ENCODE measurements around the gene TEX53. TPM values are rescaled to one million over a fixed set of nuclear protein-coding genes. Genes with fewer than 3 reads are reported as not detected.

Gene TEX53
- total and polyA plus RNA-seq, 7 donors, result not detected

- H3K27me3 ChIP-seq (ENCODE audit: insufficient read depth in 3 of 3, low read length in 2 of 3), result no peaks in the 10 kb centered on the region
- WGBS, 3 donors, result 86 to 92% (median 90%) methylated on average over 8 of the region's 8 CpGs
These were observed 19.2 kb downstream of the TEX53 start for GRCh38 chr9:114638404-114638803.

DNA sequence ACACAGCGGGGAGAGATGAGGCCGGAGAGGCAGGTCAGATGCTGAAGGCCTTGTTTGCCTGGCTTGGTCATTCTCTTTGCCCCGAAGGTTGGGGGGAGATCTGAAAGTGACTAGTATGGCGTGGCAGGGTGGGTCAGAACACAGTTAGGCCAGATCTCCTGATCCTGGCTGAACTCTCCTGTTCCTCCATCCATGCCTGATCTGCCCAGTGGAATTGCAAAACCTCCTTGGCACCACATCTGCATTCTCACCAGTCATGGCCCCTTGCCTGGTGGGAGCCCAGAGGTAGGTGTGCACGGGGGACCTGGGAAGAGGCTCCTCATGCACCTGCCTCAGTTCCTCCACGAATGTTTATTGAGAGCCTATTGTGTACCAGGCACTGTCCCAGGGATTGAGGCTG lies 23.2 kb downstream of the TEX53 start:
- ATAC-seq (no peak), DNase-seq (no peak)
- Histone ChIP-seq H3K4me1 (no peaks in the 10 kb centered on the region), H3K9me3 (no peaks in the 10 kb centered on the region), H3K27me3 (ENCODE audit: insufficient read depth in 3 of 3, low read length in 2 of 3) (no peaks in the 10 kb centered on the region), H3K36me3 (ENCODE audit: insufficient read depth in 1 of 2, low read depth in 1 of 2) (peaks cover 0 to 93% of the 10 kb centered on the region in 2 donors), H3K27ac (no peak overlapping the region), H3K4me3 (no peak overlapping the region)
- TF ChIP-seq, protein P1, sequence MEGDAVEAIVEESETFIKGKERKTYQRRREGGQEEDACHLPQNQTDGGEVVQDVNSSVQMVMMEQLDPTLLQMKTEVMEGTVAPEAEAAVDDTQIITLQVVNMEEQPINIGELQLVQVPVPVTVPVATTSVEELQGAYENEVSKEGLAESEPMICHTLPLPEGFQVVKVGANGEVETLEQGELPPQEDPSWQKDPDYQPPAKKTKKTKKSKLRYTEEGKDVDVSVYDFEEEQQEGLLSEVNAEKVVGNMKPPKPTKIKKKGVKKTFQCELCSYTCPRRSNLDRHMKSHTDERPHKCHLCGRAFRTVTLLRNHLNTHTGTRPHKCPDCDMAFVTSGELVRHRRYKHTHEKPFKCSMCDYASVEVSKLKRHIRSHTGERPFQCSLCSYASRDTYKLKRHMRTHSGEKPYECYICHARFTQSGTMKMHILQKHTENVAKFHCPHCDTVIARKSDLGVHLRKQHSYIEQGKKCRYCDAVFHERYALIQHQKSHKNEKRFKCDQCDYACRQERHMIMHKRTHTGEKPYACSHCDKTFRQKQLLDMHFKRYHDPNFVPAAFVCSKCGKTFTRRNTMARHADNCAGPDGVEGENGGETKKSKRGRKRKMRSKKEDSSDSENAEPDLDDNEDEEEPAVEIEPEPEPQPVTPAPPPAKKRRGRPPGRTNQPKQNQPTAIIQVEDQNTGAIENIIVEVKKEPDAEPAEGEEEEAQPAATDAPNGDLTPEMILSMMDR (IDR thresholded peaks at IDR 0.05), result no peak
- intact Hi-C loops (cut with DNase I), result no loop called here
- WGBS, 3 donors, result 84 to 94% (median 94%) methylated on average over 6 of the region's 6 CpGs

More at GRCh38 chr9:114638404-114638803, 19.2 kb downstream of the TEX53 start:
- TF ChIP-seq, protein P1 (IDR thresholded peaks at IDR 0.05), result no peak
- ATAC-seq (no peak), DNase-seq (no peak)
- Histone ChIP-seq H3K27ac (no peak overlapping the region), H3K4me3 (no peak overlapping the region), H3K9me3 (no peaks in the 10 kb centered on the region), H3K36me3 (ENCODE audit: insufficient read depth in 1 of 2, low read depth in 1 of 2) (peaks cover 0 to 91% of the 10 kb centered on the region in 2 donors), H3K4me1 (no peaks in the 10 kb centered on the region)
- intact Hi-C loops (cut with DNase I), result no loop called here

GRCh38 chr9:114633438-114634089 lies 24.0 kb downstream of the TEX53 start:
- intact Hi-C loops (cut with DNase I), result no loop called here
- no peak overlapping the region for H3K4me3 ChIP-seq
- WGBS, 3 donors, result 90 to 92% (median 91%) methylated on average over 11 of the region's 11 CpGs

GRCh38 chr9:114631166-114631565 lies 26.4 kb downstream of the TEX53 start:
- no peaks in the 10 kb centered on the region for H3K27me3 ChIP-seq (ENCODE audit: insufficient read depth in 3 of 3, low read length in 2 of 3)
- H3K9me3 ChIP-seq, result no peaks in the 10 kb centered on the region
- no peaks in the 10 kb centered on the region for H3K4me1 ChIP-seq
- ATAC-seq (no peak), DNase-seq (no peak)
- no peak overlapping the region for H3K4me3 ChIP-seq
- 0 to 35% (median 0%) methylated on average over 2 of the region's 2 CpGs for WGBS, 3 donors
- intact Hi-C loops (cut with DNase I), result no loop called here
- H3K27ac ChIP-seq, result no peak overlapping the region
- TF ChIP-seq, protein P1 (IDR thresholded peaks at IDR 0.05), result no peak
- H3K36me3 ChIP-seq (ENCODE audit: insufficient read depth in 1 of 2, low read depth in 1 of 2), result peaks cover 0 to 91% of the 10 kb centered on the region in 2 donors

More at GRCh38 chr9:114633438-114634089, 24.0 kb downstream of the TEX53 start:
- TF ChIP-seq, protein P1 (IDR thresholded peaks at IDR 0.05), result no peak
- no peak for ATAC-seq
- Histone ChIP-seq H3K27ac (no peak overlapping the region), H3K4me1 (no peaks in the 10 kb centered on the region), H3K27me3 (ENCODE audit: insufficient read depth in 3 of 3, low read length in 2 of 3) (no peaks in the 10 kb centered on the region), H3K9me3 (no peaks in the 10 kb centered on the region), H3K36me3 (ENCODE audit: insufficient read depth in 1 of 2, low read depth in 1 of 2) (peaks cover 0 to 93% of the 10 kb centered on the region in 2 donors)
- DNase-seq, result no peak

Measured in psoas muscle (tissue), 8 donors.